PC-3 (cell line): ENCODE results near the gene SLMAP.

ENCODE experiments used
- EZH2 ChIP-seq: fragments of 300-600 bp; sonication (generic); IDR thresholded peaks from one replicate; pipeline ENCODE4 v1.6.1; 2017; ENCODE audit warnings: antibody characterized with exemption, mild to moderate bottlenecking, low read length; ENCODE audit not compliant: unreplicated experiment
- EZH2phosphoT487 ChIP-seq: fragments of 300-600 bp; sonication (generic); IDR thresholded peaks from 2 replicates; pipeline ENCODE4 v1.6.1; 2018; ENCODE audit warnings: mild to moderate bottlenecking, antibody characterized with exemption, low read length, borderline replicate concordance
- TF ChIP-seq, protein P1 (sequence below): fragments of 300-600 bp; sonication (generic); conservative IDR thresholded peaks from 2 replicates; pipeline ENCODE4 v1.5.1; 2017; ENCODE audit warnings: antibody characterized with exemption, low read depth, mild to moderate bottlenecking, low read length

- TF ChIP-seq, protein P1, sequence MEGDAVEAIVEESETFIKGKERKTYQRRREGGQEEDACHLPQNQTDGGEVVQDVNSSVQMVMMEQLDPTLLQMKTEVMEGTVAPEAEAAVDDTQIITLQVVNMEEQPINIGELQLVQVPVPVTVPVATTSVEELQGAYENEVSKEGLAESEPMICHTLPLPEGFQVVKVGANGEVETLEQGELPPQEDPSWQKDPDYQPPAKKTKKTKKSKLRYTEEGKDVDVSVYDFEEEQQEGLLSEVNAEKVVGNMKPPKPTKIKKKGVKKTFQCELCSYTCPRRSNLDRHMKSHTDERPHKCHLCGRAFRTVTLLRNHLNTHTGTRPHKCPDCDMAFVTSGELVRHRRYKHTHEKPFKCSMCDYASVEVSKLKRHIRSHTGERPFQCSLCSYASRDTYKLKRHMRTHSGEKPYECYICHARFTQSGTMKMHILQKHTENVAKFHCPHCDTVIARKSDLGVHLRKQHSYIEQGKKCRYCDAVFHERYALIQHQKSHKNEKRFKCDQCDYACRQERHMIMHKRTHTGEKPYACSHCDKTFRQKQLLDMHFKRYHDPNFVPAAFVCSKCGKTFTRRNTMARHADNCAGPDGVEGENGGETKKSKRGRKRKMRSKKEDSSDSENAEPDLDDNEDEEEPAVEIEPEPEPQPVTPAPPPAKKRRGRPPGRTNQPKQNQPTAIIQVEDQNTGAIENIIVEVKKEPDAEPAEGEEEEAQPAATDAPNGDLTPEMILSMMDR, result no peak
- TF ChIP-seq EZH2, result no peak
- TF ChIP-seq EZH2phosphoT487, result no peak
Measured at GRCh38 chr3:57810048-57810447, 53.9 kb downstream of the SLMAP start.
